GM21717 (cell line): ENCODE data around the gene HOXB4.
"Not testable (repeated sequence)": the region's sequence is repeated elsewhere in the genome, so short reads cannot be mapped to it uniquely, and the experiment has no call there.

Experiments
- ATAC-seq: cut with Tn5 transposase; IDR thresholded peaks from one replicate; pipeline ENCODE4 v1.9.1; 2021; ENCODE audit warnings: mild to moderate bottlenecking, moderate library complexity; ENCODE audit not compliant: unreplicated experiment

The HOXB4 gene

GRCh38 chr17:48535793-48536559, 42.2 kb downstream of the HOXB4 start:
- ATAC-seq, result not testable (repeated sequence)

- no peak for ATAC-seq
These were observed 45.9 kb downstream of the HOXB4 start for GRCh38 chr17:48532261-48532660.

- no peak for ATAC-seq
These were observed 47.3 kb downstream of the HOXB4 start, which contains the start of gene HOXB1 for GRCh38 chr17:48530887-48531272. HOXB1 (minus strand) TSS chr17:48531011; CDS start chr17:48530904, 107 bp downstream.

- no peak for ATAC-seq
These were observed 47.8 kb downstream of the HOXB4 start for GRCh38 chr17:48530208-48530886.

GRCh38 chr17:48529683-48530009, 48.5 kb downstream of the HOXB4 start:
- ATAC-seq, result no peak

GRCh38 chr17:48528936-48529682, 49.0 kb downstream of the HOXB4 start:
- ATAC-seq, result no peak

- no peak for ATAC-seq
These were observed 49.8 kb downstream of the HOXB4 start for GRCh38 chr17:48528153-48528935.

GRCh38 chr17:48527547-48527932, 50.6 kb downstream of the HOXB4 start:
- no peak for ATAC-seq

- no peak for ATAC-seq
These were observed 51.3 kb downstream of the HOXB4 start for GRCh38 chr17:48526608-48527546.
